GM12875 (cell line): ENCODE results near the gene OTOF.

Experiments
- H3K4me3 ChIP-seq: one replicate; pipeline ENCODE4 v1.5.1; 2011; ENCODE audit warnings: low read depth, low read length, control low read depth
- CTCF ChIP-seq: IDR thresholded peaks from 2 replicates; pipeline ENCODE4 v1.5.1; 2011; ENCODE audit warnings: low read depth, mild to moderate bottlenecking, control low read depth, inconsistent platforms, low read length, moderate library complexity, borderline replicate concordance; ENCODE audit not compliant: insufficient read depth

OTOF gene

GRCh38 chr2:26477911-26478253 is at the start of gene OTOF:
OTOF (minus strand) TSS chr2:26478124.
- H3K4me3 ChIP-seq = no peak within 1 kb of the TSS
- no peak for TF ChIP-seq CTCF

DNA sequence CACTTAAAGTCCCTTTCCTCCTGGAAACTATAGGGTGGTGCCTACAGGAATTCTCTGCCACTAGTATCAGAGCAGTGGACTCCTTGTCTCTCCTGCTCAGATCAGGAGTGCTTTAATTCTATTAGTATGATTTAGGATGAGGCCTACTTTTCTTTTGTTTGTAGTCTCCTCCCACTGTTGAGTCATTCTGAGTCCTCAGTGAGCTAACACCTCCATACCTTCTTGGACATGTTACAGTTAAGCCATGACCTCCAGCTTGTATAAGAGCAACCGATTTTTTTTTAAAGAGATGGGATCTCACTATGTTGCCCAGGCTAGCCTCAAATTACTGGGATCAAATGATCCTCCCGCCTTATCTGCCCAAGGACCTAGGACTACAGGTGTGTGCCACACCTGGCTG is 48.7 kb upstream of the OTOF start:
- no peak overlapping the region for H3K4me3 ChIP-seq
- TF ChIP-seq CTCF = no peak

- no peak overlapping the region for H3K4me3 ChIP-seq
- no peak for TF ChIP-seq CTCF
These were observed 48.2 kb upstream of the OTOF start for GRCh38 chr2:26526105-26526504.

- no peak for TF ChIP-seq CTCF
- no peak overlapping the region for H3K4me3 ChIP-seq
These were observed 45.8 kb upstream of the OTOF start for GRCh38 chr2:26523750-26524149.

GRCh38 chr2:26522751-26523171 is 44.8 kb upstream of the OTOF start:
- H3K4me3 ChIP-seq = no peak overlapping the region
- no peak for TF ChIP-seq CTCF

GRCh38 chr2:26522325-26522724 is 44.4 kb upstream of the OTOF start:
- H3K4me3 ChIP-seq = no peak overlapping the region
- no peak for TF ChIP-seq CTCF

DNA sequence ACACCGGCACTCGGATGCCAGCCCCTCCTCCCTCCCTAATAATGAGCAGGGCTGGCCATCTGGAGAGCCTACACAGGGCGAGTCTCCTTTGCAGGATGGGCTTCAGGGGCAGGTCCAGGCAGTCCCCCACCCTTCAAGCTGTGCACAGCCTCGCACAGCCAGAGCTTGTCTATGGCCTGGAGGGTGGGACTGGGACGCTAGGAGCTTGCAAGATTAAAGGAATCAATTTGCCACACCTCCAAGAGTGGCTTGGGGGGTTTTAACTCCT is 43.9 kb upstream of the OTOF start:
- no peak for TF ChIP-seq CTCF
- H3K4me3 ChIP-seq = no peak overlapping the region
